Endodermal cell (in vitro differentiated cells): ENCODE data around the gene LRP6. TPM values are rescaled to one million over a fixed set of nuclear protein-coding genes. Genes with fewer than 3 reads are reported as not detected.

Experiments used
- DNase-seq: peaks from one replicate; pipeline ENCODE4 v3.0.0-alpha.2; 2017
- H3K27ac ChIP-seq: 2 replicates; pipeline ENCODE4 v1.5.1; 2013; ENCODE audit warnings: mild to moderate bottlenecking, low read depth, low read length, moderate library complexity
- H3K27me3 ChIP-seq: 2 replicates; pipeline ENCODE4 v1.6.1; 2013; ENCODE audit warnings: mild to moderate bottlenecking, low read length, moderate library complexity; ENCODE audit not compliant: insufficient read depth, control insufficient read depth, poor library complexity, severe bottlenecking
- H3K36me3 ChIP-seq: 2 replicates; pipeline ENCODE4 v1.7.0; 2013; ENCODE audit warnings: mild to moderate bottlenecking, low read length, moderate library complexity; ENCODE audit not compliant: control insufficient read depth, insufficient read depth
- H3K4me1 ChIP-seq: one replicate; pipeline ENCODE4 v1.7.0; 2013; ENCODE audit warnings: low read length; ENCODE audit not compliant: control insufficient read depth, insufficient read depth
- H3K4me3 ChIP-seq: 2 replicates; pipeline ENCODE4 v1.5.1; 2013; ENCODE audit warnings: mild to moderate bottlenecking, low read length, moderate library complexity
- H3K9ac ChIP-seq: 2 replicates; pipeline ENCODE4 v1.6.1; 2013; ENCODE audit warnings: mild to moderate bottlenecking, low read length, moderate library complexity; ENCODE audit not compliant: poor library complexity, severe bottlenecking; ENCODE audit errors: extremely low read depth
- H3K9me3 ChIP-seq: 2 replicates; pipeline ENCODE4 v1.6.1; 2013; ENCODE audit warnings: mild to moderate bottlenecking, low read length, moderate library complexity; ENCODE audit not compliant: control insufficient read depth
- H3K27ac Mint-ChIP-seq: 2 replicates; pipeline ENCODE4 v1.8.0; 2020; ENCODE audit warnings: mixed read lengths
- H3K27me3 Mint-ChIP-seq: 2 replicates; pipeline ENCODE4 v1.8.0; 2021; ENCODE audit warnings: mild to moderate bottlenecking, mixed read lengths; ENCODE audit not compliant: insufficient read depth
- H3K36me3 Mint-ChIP-seq: 2 replicates; pipeline ENCODE4 v1.8.0; 2020; ENCODE audit warnings: low read depth, mixed read lengths
- H3K4me1 Mint-ChIP-seq: 2 replicates; pipeline ENCODE4 v1.8.0; 2020; ENCODE audit warnings: mixed read lengths
- H3K4me3 Mint-ChIP-seq: 2 replicates; pipeline ENCODE4 v1.8.0; 2020; ENCODE audit warnings: mild to moderate bottlenecking, moderate library complexity, mixed read lengths
- H3K9me3 Mint-ChIP-seq: 2 replicates; pipeline ENCODE4 v1.8.0; 2020; ENCODE audit warnings: mild to moderate bottlenecking, mixed read lengths
- WGBS, 2 experiments: methylation state at CpG; one replicate each; pipeline versions ENCODE4 v1.1.5 to v1.1.7; 2013; ENCODE audit warnings: missing lambda C conversion rate in 2 of 2, mixed read lengths in 1 of 2; ENCODE audit not compliant: insufficient coverage in 1 of 2, insufficient read length in 1 of 2; 5-methylcytosine and 5-hydroxymethylcytosine counted together
- total RNA-seq, 2 donors: library from RNA; stranded (reverse); fragmentation: NEBNext Ultra II Directional in 1 of 2; extraction: Animal tissue kit (Norgen Biotek cat#: 25700) in 1 of 2; gene quantifications; 2 replicates in 1 of 2; 3 replicates in 1 of 2; pipeline ENCODE4 v1.2.1, GENCODE V29; 2021
- TF ChIP-seq, protein P1 (sequence below): fragments of 200-600 bp; sonication (generic); conservative IDR thresholded peaks from 2 replicates; pipeline ENCODE4 v1.5.0; 2021; ENCODE audit warnings: antibody characterized with exemption, mild to moderate bottlenecking

Gene LRP6
- total RNA-seq, 2 donors from 2014 or later, result 109 to 182 TPM

DNA sequence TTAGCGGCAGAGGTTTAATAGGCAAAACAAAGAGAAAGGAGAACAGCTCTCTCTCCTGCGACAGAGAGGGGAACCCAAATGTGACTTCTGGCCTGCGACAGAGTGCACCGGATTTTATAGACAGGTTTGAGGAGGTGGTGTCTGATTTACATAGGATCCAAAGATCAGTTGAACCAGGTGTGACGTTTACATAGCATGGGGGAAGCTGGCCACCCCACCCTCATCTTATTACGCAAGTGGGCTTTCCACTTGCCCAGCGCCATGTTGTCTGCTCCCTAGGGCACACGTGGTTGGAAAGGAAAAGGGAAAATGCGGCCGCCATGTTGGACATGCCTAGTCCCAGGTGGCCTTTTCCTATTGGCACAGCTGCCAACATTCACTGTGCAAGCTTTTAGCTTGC lies 178.7 kb downstream of the LRP6 start:
- Mint-ChIP-seq H3K9me3 (no peaks in the 10 kb centered on the region), H3K36me3 (peaks cover 19% of the 10 kb centered on the region), H3K27me3 (no peaks in the 10 kb centered on the region), H3K27ac (no peak overlapping the region), H3K4me1 (peaks cover 19% of the 10 kb centered on the region), H3K4me3 (no peak overlapping the region)
- no peak overlapping the region for H3K4me3 ChIP-seq
- DNase-seq, result peak; percentile 41
- H3K27ac ChIP-seq, result no peak overlapping the region
- TF ChIP-seq, protein P1, sequence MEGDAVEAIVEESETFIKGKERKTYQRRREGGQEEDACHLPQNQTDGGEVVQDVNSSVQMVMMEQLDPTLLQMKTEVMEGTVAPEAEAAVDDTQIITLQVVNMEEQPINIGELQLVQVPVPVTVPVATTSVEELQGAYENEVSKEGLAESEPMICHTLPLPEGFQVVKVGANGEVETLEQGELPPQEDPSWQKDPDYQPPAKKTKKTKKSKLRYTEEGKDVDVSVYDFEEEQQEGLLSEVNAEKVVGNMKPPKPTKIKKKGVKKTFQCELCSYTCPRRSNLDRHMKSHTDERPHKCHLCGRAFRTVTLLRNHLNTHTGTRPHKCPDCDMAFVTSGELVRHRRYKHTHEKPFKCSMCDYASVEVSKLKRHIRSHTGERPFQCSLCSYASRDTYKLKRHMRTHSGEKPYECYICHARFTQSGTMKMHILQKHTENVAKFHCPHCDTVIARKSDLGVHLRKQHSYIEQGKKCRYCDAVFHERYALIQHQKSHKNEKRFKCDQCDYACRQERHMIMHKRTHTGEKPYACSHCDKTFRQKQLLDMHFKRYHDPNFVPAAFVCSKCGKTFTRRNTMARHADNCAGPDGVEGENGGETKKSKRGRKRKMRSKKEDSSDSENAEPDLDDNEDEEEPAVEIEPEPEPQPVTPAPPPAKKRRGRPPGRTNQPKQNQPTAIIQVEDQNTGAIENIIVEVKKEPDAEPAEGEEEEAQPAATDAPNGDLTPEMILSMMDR, result no peak
- no peak overlapping the region for H3K9ac ChIP-seq
- 78 to 93% methylated on average over 7 to 10 of the region's 10 CpGs for WGBS, 2 experiments
- no peaks in the 10 kb centered on the region for H3K9me3 ChIP-seq
- H3K4me1 ChIP-seq, result no peaks in the 10 kb centered on the region
- H3K36me3 ChIP-seq, result no peaks in the 10 kb centered on the region
- no peaks in the 10 kb centered on the region for H3K27me3 ChIP-seq

DNA sequence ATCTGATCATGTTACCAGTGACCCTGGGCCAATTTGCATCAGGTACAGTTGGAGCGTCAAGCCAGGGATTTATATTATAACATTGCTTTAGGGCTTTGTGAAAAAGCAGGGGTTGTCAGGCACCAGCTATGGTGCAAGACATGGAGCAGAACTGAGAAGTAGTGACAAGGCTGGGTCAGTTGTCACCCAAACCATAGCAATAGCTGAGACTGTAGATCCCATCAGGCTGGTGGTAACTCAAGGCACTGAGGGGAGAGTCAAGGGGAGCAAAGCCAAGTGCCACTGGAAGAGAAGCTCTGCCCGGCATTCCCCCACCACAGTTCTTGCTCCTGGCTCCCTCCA lies 179.2 kb downstream of the LRP6 start:
- Mint-ChIP-seq H3K36me3 (peaks cover 15% of the 10 kb centered on the region), H3K4me3 (no peak overlapping the region), H3K4me1 (peaks cover 20% of the 10 kb centered on the region), H3K9me3 (no peaks in the 10 kb centered on the region), H3K27ac (no peak overlapping the region), H3K27me3 (no peaks in the 10 kb centered on the region)
- Histone ChIP-seq H3K4me1 (no peaks in the 10 kb centered on the region), H3K4me3 (no peak overlapping the region), H3K9ac (no peak overlapping the region), H3K36me3 (no peaks in the 10 kb centered on the region), H3K27me3 (no peaks in the 10 kb centered on the region), H3K9me3 (no peaks in the 10 kb centered on the region), H3K27ac (peak overlapping the region; percentile 91)
- TF ChIP-seq, protein P1, result no peak
- 87 to 92% methylated on average over 2 of the region's 2 CpGs for WGBS, 2 experiments
- DNase-seq, result peak; percentile 41

DNA sequence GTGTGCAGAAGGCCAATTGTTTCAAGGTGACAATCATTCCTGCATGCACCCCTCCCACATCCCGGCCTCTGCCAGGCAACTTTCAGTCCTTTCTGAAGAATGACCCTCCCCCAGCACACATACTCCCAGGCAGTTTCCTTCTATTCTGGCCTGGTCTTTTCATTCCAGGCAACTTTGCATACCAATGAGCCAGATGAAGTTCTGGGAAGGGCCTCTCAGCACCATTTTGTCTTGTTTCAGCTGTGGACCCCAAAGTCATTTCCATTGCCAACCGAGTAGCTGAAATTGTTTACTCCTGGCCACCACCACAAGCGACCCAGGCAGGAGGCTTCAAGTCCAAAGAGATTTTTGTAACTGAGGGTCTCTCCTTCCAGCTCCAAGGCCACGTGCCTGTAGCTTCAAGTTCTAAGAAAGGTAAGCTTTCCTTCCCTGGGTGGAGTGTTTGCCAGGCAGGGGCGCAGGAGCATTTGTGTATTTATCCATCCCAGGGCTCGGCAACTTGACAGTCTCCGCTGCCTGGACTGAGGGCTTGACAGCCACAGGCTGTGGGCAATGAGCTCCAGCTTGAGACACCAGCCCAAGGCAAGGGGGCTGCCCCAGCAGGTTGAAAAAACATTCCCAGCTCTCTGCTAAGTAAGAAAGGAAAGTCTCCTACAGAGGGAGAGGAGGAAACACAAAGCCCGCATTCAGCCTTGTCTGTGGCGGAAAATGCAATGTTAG lies 179.7 kb downstream of the LRP6 start:
- H3K4me1 ChIP-seq, result no peaks in the 10 kb centered on the region
- Mint-ChIP-seq H3K27ac (peak overlapping the region; percentile 79), H3K4me1 (peaks cover 21% of the 10 kb centered on the region), H3K36me3 (peaks cover 15% of the 10 kb centered on the region), H3K9me3 (no peaks in the 10 kb centered on the region), H3K4me3 (peak overlapping the region; percentile 3), H3K27me3 (no peaks in the 10 kb centered on the region)
- no peaks in the 10 kb centered on the region for H3K27me3 ChIP-seq
- no peaks in the 10 kb centered on the region for H3K36me3 ChIP-seq
- peak; percentile 74 for DNase-seq
- no peaks in the 10 kb centered on the region for H3K9me3 ChIP-seq
- no peak overlapping the region for H3K9ac ChIP-seq
- H3K4me3 ChIP-seq, result no peak overlapping the region
- H3K27ac ChIP-seq, result peak overlapping the region; percentile 91
- TF ChIP-seq, protein P1, result no peak
- 68 to 76% methylated on average over 5 to 9 of the region's 9 CpGs for WGBS, 2 experiments
